Ovary (tissue), 9 donors: ENCODE data around the gene PPP2R2B. TPM values are rescaled to one million over a fixed set of nuclear protein-coding genes. Genes with fewer than 3 reads are reported as not detected.

ENCODE experiments used
- DNase-seq, 5 donors: peaks; one replicate each; pipeline ENCODE4 v3.0.0-alpha.2; 2019 to 2020
- H3K27ac ChIP-seq, 2 donors: fragments of 200-600 bp; one replicate each; pipeline versions ENCODE4 v1.5.1 to v1.8.0; 2019 to 2022
- H3K27me3 ChIP-seq: fragments of 200-600 bp; one replicate; pipeline ENCODE4 v1.8.0; 2022
- H3K36me3 ChIP-seq: fragments of 200-600 bp; sonication (generic); one replicate; pipeline ENCODE4 v1.5.1; 2019
- H3K4me1 ChIP-seq: one replicate; pipeline ENCODE4 v1.8.1; 2013; ENCODE audit warnings: mild to moderate bottlenecking, moderate library complexity; ENCODE audit not compliant: insufficient read depth
- H3K4me3 ChIP-seq: fragments of 200-600 bp; sonication (generic); one replicate; pipeline ENCODE4 v1.5.1; 2017
- H3K9me3 ChIP-seq, 2 donors: fragments of 200-600 bp in 1 of 2; sonication (generic) in 1 of 2; one replicate each; pipeline versions ENCODE4 v1.5.1 to v1.8.1; 2013 to 2019; ENCODE audit warnings: mild to moderate bottlenecking in 1 of 2, moderate library complexity in 1 of 2
- CTCF ChIP-seq, 3 donors: fragments of 450-650 bp in 2 of 3; fragments of 200-600 bp in 1 of 3; IDR thresholded peaks; one replicate each; pipeline versions ENCODE4 v1.5.1 to v1.8.0; 2016 to 2022; ENCODE audit warnings: antibody characterized with exemption in 3 of 3, mild to moderate bottlenecking in 1 of 3
- EP300 ChIP-seq: sonication (generic); formaldehyde crosslinking; IDR thresholded peaks from one replicate; pipeline ENCODE4 v1.6.1; 2017; ENCODE audit warnings: antibody characterized with exemption
- POLR2A ChIP-seq: fragments of 450-650 bp; IDR thresholded peaks from one replicate; pipeline ENCODE4 v1.6.1; 2017; ENCODE audit warnings: antibody characterized with exemption, mild to moderate bottlenecking, moderate library complexity
- WGBS, 3 donors: extraction: QIAGEN DNeasy Blood & Tissue Kit in 1 of 3; methylation state at CpG; one replicate each; pipeline versions ENCODE4 v1.1.5 to v1.1.7; 2013 to 2017; 5-methylcytosine and 5-hydroxymethylcytosine counted together
- intact Hi-C, 4 donors: fragments of 100-400 bp; cut with DNase I; formaldehyde crosslinking; loops; one replicate each; pipeline versions ENCODE4 v1.11.0 to v1.15.1; 2022 to 2023
- polyA plus RNA-seq, 2 donors: library from polyadenylated mRNA; stranded (reverse); fragments of 200-250 nt in 1 of 2; fragments of 350-450 nt in 1 of 2; fragmentation: Illumina TruSeq in 1 of 2; extraction: RNeasy Lipid Tissue Mini Kit (QIAGEN cat#74804) in 1 of 2; gene quantifications; one replicate each; pipeline ENCODE4 v1.2.3, GENCODE V29; 2013 to 2014
- total RNA-seq, 7 donors: library from RNA; depleted of rRNA in 2 of 7; stranded (reverse); fragments of >200 nt in 2 of 7; fragmentation: NEBNext Ultra II Directional in 3 of 7; extraction: Animal tissue kit (Norgen Biotek cat#: 25700) in 3 of 7; gene quantifications; one replicate each; pipeline versions ENCODE4 v1.1.0 to v1.2.4, GENCODE V29; 2016 to 2023
- donor health status: DM: no; HTN: no; CAD: no; lungs with moderate emphysema.
- donor health status: DM: no; HTN: no; CAD: no.
- donor health status: Bipolar disorder and iron deficiency.
- donor health status: DM: yes; HTN: yes; CAD: no.
- donor health status: DM: no; HTN: no; CAD: no.
- donor health status: DM: yes; HTN: yes; CAD: no.

The PPP2R2B gene
- total and polyA plus RNA-seq, 9 donors = 0.12 to 20.8 (median 1.2) TPM; not detected in 1

GRCh38 chr5:146623009-146623408 lies 255.5 kb downstream of the PPP2R2B start:
- no peaks in the 10 kb centered on the region for H3K4me1 ChIP-seq
- 81 to 89% (median 85%) methylated on average over 5 of the region's 5 CpGs for WGBS, 3 donors
- H3K4me3 ChIP-seq = no peak overlapping the region
- intact Hi-C loops = no loop called here
- TF ChIP-seq CTCF (IDR thresholded peaks at IDR 0.05) = no peak
- no peak for TF ChIP-seq POLR2A
- TF ChIP-seq EP300 = no peak
- no peaks in the 10 kb centered on the region for H3K9me3 ChIP-seq
- H3K36me3 ChIP-seq = no peaks in the 10 kb centered on the region
- no peak for DNase-seq
- H3K27me3 ChIP-seq = no peaks in the 10 kb centered on the region
- no peak overlapping the region for H3K27ac ChIP-seq

- no peaks in the 10 kb centered on the region for H3K27me3 ChIP-seq
- H3K4me3 ChIP-seq = no peak overlapping the region
- H3K4me1 ChIP-seq = no peaks in the 10 kb centered on the region
- TF ChIP-seq CTCF (IDR thresholded peaks at IDR 0.05) (no peak), POLR2A (no peak), EP300 (no peak)
- intact Hi-C loops = no loop called here
- H3K27ac ChIP-seq = no peak overlapping the region
- no peaks in the 10 kb centered on the region for H3K36me3 ChIP-seq
- DNase-seq = no peak
- no peaks in the 10 kb centered on the region for H3K9me3 ChIP-seq
- 15 to 28% (median 21%) methylated on average over 1 of the region's 1 CpG for WGBS, 3 donors
Observed at GRCh38 chr5:146622391-146622790, 256.2 kb downstream of the PPP2R2B start.

GRCh38 chr5:146620669-146621051 lies 257.9 kb downstream of the PPP2R2B start:
- H3K27ac ChIP-seq = no peak overlapping the region
- no peaks in the 10 kb centered on the region for H3K4me1 ChIP-seq
- intact Hi-C loops = no loop called here
- H3K4me3 ChIP-seq = no peak overlapping the region
- 21 to 28% (median 22%) methylated on average over 5 of the region's 5 CpGs for WGBS, 3 donors
- H3K36me3 ChIP-seq = no peaks in the 10 kb centered on the region
- no peaks in the 10 kb centered on the region for H3K27me3 ChIP-seq
- no peak for TF ChIP-seq POLR2A
- no peak for TF ChIP-seq EP300
- no peak for TF ChIP-seq CTCF (IDR thresholded peaks at IDR 0.05)
- no peaks in the 10 kb centered on the region for H3K9me3 ChIP-seq
- no peak for DNase-seq

- Histone ChIP-seq H3K4me1 (no peaks in the 10 kb centered on the region), H3K9me3 (no peaks in the 10 kb centered on the region)
- 65 to 79% (median 68%) methylated on average over 10 of the region's 10 CpGs for WGBS, 3 donors
Observed at GRCh38 chr5:146620031-146620668, 258.4 kb downstream of the PPP2R2B start.

More at GRCh38 chr5:146620031-146620668, 258.4 kb downstream of the PPP2R2B start:
- H3K36me3 ChIP-seq = no peaks in the 10 kb centered on the region
- H3K27me3 ChIP-seq = no peaks in the 10 kb centered on the region
- H3K27ac ChIP-seq = no peak overlapping the region
- no peak for DNase-seq
- intact Hi-C loops = no loop called here
- TF ChIP-seq CTCF (IDR thresholded peaks at IDR 0.05) = no peak
- no peak overlapping the region for H3K4me3 ChIP-seq
